ENCODE results near the gene CHML.

- TF ChIP-seq, protein P1, sequence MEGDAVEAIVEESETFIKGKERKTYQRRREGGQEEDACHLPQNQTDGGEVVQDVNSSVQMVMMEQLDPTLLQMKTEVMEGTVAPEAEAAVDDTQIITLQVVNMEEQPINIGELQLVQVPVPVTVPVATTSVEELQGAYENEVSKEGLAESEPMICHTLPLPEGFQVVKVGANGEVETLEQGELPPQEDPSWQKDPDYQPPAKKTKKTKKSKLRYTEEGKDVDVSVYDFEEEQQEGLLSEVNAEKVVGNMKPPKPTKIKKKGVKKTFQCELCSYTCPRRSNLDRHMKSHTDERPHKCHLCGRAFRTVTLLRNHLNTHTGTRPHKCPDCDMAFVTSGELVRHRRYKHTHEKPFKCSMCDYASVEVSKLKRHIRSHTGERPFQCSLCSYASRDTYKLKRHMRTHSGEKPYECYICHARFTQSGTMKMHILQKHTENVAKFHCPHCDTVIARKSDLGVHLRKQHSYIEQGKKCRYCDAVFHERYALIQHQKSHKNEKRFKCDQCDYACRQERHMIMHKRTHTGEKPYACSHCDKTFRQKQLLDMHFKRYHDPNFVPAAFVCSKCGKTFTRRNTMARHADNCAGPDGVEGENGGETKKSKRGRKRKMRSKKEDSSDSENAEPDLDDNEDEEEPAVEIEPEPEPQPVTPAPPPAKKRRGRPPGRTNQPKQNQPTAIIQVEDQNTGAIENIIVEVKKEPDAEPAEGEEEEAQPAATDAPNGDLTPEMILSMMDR (IDR thresholded peaks at IDR 0.05; ENCODE audit: insufficient read depth, low read length, poor library complexity, severe bottlenecking), result no peak
- TF ChIP-seq EZH2phosphoT487 (conservative IDR thresholded peaks at IDR 0.05; ENCODE audit: low read length), result no peak
Measured at GRCh38 chr1:241637046-241637590, 3.1 kb downstream of the CHML start.
